ENCODE data around the gene ZFAND5.

The ZFAND5 gene

GRCh38 chr9:72364679-72365524 lies at the start of gene ZFAND5:
Gene ZFAND5, minus strand, starts transcription at chr9:72365208. Its CDS starts 4,430 bp downstream, at chr9:72360778.
- DNase-seq, result peak; percentile 67 to 85

GRCh38 chr9:72412483-72413040 lies 47.6 kb upstream of the ZFAND5 start:
- no peak for DNase-seq

GRCh38 chr9:72410214-72410613 lies 45.2 kb upstream of the ZFAND5 start:
- DNase-seq, result no peak

GRCh38 chr9:72407114-72407513 lies 42.1 kb upstream of the ZFAND5 start:
- no peak for DNase-seq

GRCh38 chr9:72402744-72403143 lies 37.7 kb upstream of the ZFAND5 start:
- DNase-seq, result no peak

GRCh38 chr9:72401396-72401795 lies 36.4 kb upstream of the ZFAND5 start:
- DNase-seq, result no peak

GRCh38 chr9:72400866-72401265 lies 35.9 kb upstream of the ZFAND5 start:
- no peak for DNase-seq

- DNase-seq, result no peak
These were observed 34.4 kb upstream of the ZFAND5 start for GRCh38 chr9:72399391-72399790.

- no peak for DNase-seq
These were observed 31.5 kb upstream of the ZFAND5 start for GRCh38 chr9:72396247-72397091.

- no peak for DNase-seq
These were observed 29.1 kb upstream of the ZFAND5 start for GRCh38 chr9:72394066-72394465.

GRCh38 chr9:72390907-72391306 lies 25.9 kb upstream of the ZFAND5 start:
- no peak for DNase-seq

- no peak for DNase-seq
These were observed 21.2 kb upstream of the ZFAND5 start for GRCh38 chr9:72386186-72386585.

GRCh38 chr9:72384710-72385485 lies 19.9 kb upstream of the ZFAND5 start:
- no peak for DNase-seq

GRCh38 chr9:72383978-72384709 lies 19.1 kb upstream of the ZFAND5 start:
- DNase-seq, result no peak

GRCh38 chr9:72382405-72382804 lies 17.4 kb upstream of the ZFAND5 start:
- DNase-seq, result no peak

GRCh38 chr9:72377041-72377440 lies 12.0 kb upstream of the ZFAND5 start:
- DNase-seq, result no peak

GRCh38 chr9:72371151-72371550 lies 6.1 kb upstream of the ZFAND5 start:
- no peak for DNase-seq

GRCh38 chr9:72365525-72366256 lies 683 bp upstream of the ZFAND5 start:
- peak; percentile 31 to 48 for DNase-seq

GRCh38 chr9:72363908-72364678 lies 915 bp downstream of the ZFAND5 start:
- DNase-seq, result no peak

GRCh38 chr9:72363236-72363635 lies 1.8 kb downstream of the ZFAND5 start:
- no peak for DNase-seq
